ENCODE data around the gene USP11.

The USP11 gene

DNA sequence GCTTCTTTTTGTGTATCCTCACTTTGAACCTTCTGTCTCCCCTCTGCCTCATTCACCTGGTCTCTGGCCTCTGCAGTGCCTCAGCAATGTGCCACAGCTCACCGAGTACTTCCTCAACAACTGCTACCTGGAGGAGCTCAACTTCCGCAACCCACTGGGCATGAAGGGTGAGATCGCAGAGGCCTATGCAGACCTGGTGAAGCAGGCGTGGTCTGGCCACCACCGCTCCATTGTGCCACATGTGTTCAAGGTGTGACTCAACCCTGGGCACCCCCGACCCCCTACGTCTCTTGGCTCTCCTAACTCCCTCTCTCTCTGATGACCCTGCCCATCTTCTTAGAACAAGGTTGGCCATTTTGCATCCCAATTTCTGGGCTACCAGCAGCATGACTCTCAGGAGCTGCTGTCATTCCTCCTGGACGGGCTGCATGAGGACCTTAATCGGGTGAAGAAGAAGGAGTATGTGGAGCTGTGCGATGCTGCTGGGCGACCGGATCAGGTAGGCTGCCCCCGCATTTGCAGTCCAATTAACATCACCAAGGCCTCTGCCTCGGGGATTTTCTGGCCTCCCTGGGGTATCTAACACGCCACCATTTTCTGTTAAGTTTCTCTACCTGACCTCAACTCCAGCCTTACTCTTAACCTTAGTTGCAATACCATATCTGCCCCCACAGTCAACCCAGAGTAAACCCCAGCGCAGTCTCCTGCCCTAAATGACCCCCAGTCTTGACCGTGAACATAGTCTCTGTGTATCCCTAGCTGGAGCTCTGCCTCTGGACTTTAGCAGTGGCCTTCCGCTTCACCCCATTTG lies 8.6 kb downstream of the USP11 start:
- TF ChIP-seq CTCF (IDR thresholded peaks at IDR 0.05; ENCODE audit: low read depth, low read length, poor library complexity, severe bottlenecking) (no peak), EZH2phosphoT487 (IDR thresholded peaks at IDR 0.05; ENCODE audit: borderline replicate concordance, low read length) (no peak)
- H3F3A ChIP-seq (ENCODE audit: control insufficient read depth, insufficient read depth), result no peaks in the 10 kb centered on the region
- peaks cover 17% of the 10 kb centered on the region for H3K36me3 ChIP-seq (ENCODE audit: control insufficient read depth, low read length)
- peaks cover 15% of the 10 kb centered on the region for H3K79me2 ChIP-seq (ENCODE audit: control insufficient read depth, low read length)
- H3K4me2 ChIP-seq (ENCODE audit: low read length), result no peak overlapping the region
- no peaks in the 10 kb centered on the region for H3K4me1 ChIP-seq (ENCODE audit: control insufficient read depth, low read length)
- no peak overlapping the region for H3K27ac ChIP-seq (ENCODE audit: low read depth, low read length)
- no peaks in the 10 kb centered on the region for H4K20me1 ChIP-seq (ENCODE audit: control insufficient read depth, insufficient read depth, low read depth, low read length)
- no peaks in the 10 kb centered on the region for H3K27me3 ChIP-seq (ENCODE audit: control insufficient read depth, low read length)
- H3K9me2 ChIP-seq (replicated peaks; ENCODE audit: control insufficient read depth, low read length), result no peaks in the 10 kb centered on the region
- H3K9me3 ChIP-seq (ENCODE audit: control insufficient read depth, insufficient read depth, low read length), result no peaks in the 10 kb centered on the region
- H3K4me3 ChIP-seq (ENCODE audit: low read length), result no peak overlapping the region

DNA sequence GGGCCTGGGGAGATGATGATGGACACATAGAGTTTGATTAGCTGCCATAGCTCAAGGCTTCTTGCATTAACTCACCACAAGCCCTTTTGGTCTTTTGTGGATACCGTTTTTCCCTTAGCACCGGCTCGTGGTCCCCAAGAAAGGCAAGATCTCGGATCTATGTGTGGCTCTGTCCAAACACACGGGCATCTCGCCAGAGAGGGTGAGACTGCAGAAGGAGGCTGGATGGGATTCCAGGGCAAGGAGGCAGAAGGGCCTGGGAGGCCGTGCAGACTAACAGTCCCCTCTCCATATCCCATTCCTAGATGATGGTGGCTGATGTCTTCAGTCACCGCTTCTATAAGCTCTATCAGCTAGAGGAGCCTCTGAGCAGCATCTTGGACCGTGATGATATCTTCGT lies 9.5 kb downstream of the USP11 start:
- no peak overlapping the region for H3K27ac ChIP-seq (ENCODE audit: low read depth, low read length)
- no peaks in the 10 kb centered on the region for H4K20me1 ChIP-seq (ENCODE audit: control insufficient read depth, insufficient read depth, low read depth, low read length)
- no peaks in the 10 kb centered on the region for H3K9me2 ChIP-seq (replicated peaks; ENCODE audit: control insufficient read depth, low read length)
- no peaks in the 10 kb centered on the region for H3K9me3 ChIP-seq (ENCODE audit: control insufficient read depth, insufficient read depth, low read length)
- no peak overlapping the region for H3K4me2 ChIP-seq (ENCODE audit: low read length)
- TF ChIP-seq CTCF (IDR thresholded peaks at IDR 0.05; ENCODE audit: low read depth, low read length, poor library complexity, severe bottlenecking) (no peak), EZH2phosphoT487 (IDR thresholded peaks at IDR 0.05; ENCODE audit: borderline replicate concordance, low read length) (no peak)
- H3K4me3 ChIP-seq (ENCODE audit: low read length), result no peak overlapping the region
- no peaks in the 10 kb centered on the region for H3K27me3 ChIP-seq (ENCODE audit: control insufficient read depth, low read length)
- H3K79me2 ChIP-seq (ENCODE audit: control insufficient read depth, low read length), result peaks cover 6% of the 10 kb centered on the region
- no peaks in the 10 kb centered on the region for H3F3A ChIP-seq (ENCODE audit: control insufficient read depth, insufficient read depth)
- peaks cover 17% of the 10 kb centered on the region for H3K36me3 ChIP-seq (ENCODE audit: control insufficient read depth, low read length)
- H3K4me1 ChIP-seq (ENCODE audit: control insufficient read depth, low read length), result no peaks in the 10 kb centered on the region

- TF ChIP-seq EZH2phosphoT487 (IDR thresholded peaks at IDR 0.05; ENCODE audit: borderline replicate concordance, low read length), result no peak
- H3K4me3 ChIP-seq (ENCODE audit: low read length), result no peak overlapping the region
- H3K36me3 ChIP-seq (ENCODE audit: control insufficient read depth, low read length), result peaks cover 17% of the 10 kb centered on the region
- no peaks in the 10 kb centered on the region for H3K9me3 ChIP-seq (ENCODE audit: control insufficient read depth, insufficient read depth, low read length)
- no peaks in the 10 kb centered on the region for H3K27me3 ChIP-seq (ENCODE audit: control insufficient read depth, low read length)
- no peaks in the 10 kb centered on the region for H3K9me2 ChIP-seq (replicated peaks; ENCODE audit: control insufficient read depth, low read length)
- H4K20me1 ChIP-seq (ENCODE audit: control insufficient read depth, insufficient read depth, low read depth, low read length), result no peaks in the 10 kb centered on the region
- H3K79me2 ChIP-seq (ENCODE audit: control insufficient read depth, low read length), result no peaks in the 10 kb centered on the region
- no peaks in the 10 kb centered on the region for H3K4me1 ChIP-seq (ENCODE audit: control insufficient read depth, low read length)
- no peak overlapping the region for H3K4me2 ChIP-seq (ENCODE audit: low read length)
- H3K27ac ChIP-seq (ENCODE audit: low read depth, low read length), result no peak overlapping the region
- H3F3A ChIP-seq (ENCODE audit: control insufficient read depth, insufficient read depth), result no peaks in the 10 kb centered on the region
These were observed 10.5 kb downstream of the USP11 start for GRCh38 chrX:47243351-47243750.

GRCh38 chrX:47244676-47245075 lies 11.9 kb downstream of the USP11 start:
- peaks cover 17% of the 10 kb centered on the region for H3K36me3 ChIP-seq (ENCODE audit: control insufficient read depth, low read length)
- no peak overlapping the region for H3K27ac ChIP-seq (ENCODE audit: low read depth, low read length)
- TF ChIP-seq CTCF (IDR thresholded peaks at IDR 0.05; ENCODE audit: low read depth, low read length, poor library complexity, severe bottlenecking), result no peak
- TF ChIP-seq EZH2phosphoT487 (IDR thresholded peaks at IDR 0.05; ENCODE audit: borderline replicate concordance, low read length), result no peak
- no peaks in the 10 kb centered on the region for H3K9me2 ChIP-seq (replicated peaks; ENCODE audit: control insufficient read depth, low read length)
- no peaks in the 10 kb centered on the region for H3K9me3 ChIP-seq (ENCODE audit: control insufficient read depth, insufficient read depth, low read length)
- no peak overlapping the region for H3K4me2 ChIP-seq (ENCODE audit: low read length)
- H3K27me3 ChIP-seq (ENCODE audit: control insufficient read depth, low read length), result no peaks in the 10 kb centered on the region
- H3K4me3 ChIP-seq (ENCODE audit: low read length), result no peak overlapping the region
- H3K4me1 ChIP-seq (ENCODE audit: control insufficient read depth, low read length), result no peaks in the 10 kb centered on the region
- H3K79me2 ChIP-seq (ENCODE audit: control insufficient read depth, low read length), result no peaks in the 10 kb centered on the region
- H4K20me1 ChIP-seq (ENCODE audit: control insufficient read depth, insufficient read depth, low read depth, low read length), result no peaks in the 10 kb centered on the region
- H3F3A ChIP-seq (ENCODE audit: control insufficient read depth, insufficient read depth), result no peaks in the 10 kb centered on the region

Measured in DOHH2 (cell line).